ENCODE data around the gene PROSER3. TPM values are rescaled to one million over a fixed set of nuclear protein-coding genes. Genes with fewer than 3 reads are reported as not detected.

The PROSER3 gene
- total and polyA plus RNA-seq, 2 of the 13 experiments (the other 11 are each of a cell fraction or from before 2014, with no cell fraction given) = 5.1 to 5.7 TPM

- no peak for TF ChIP-seq PCBP1 (IDR thresholded peaks at IDR 0.05; ENCODE audit: borderline replicate concordance, low read depth, low read length)
- TF ChIP-seq RELA (CRISPR knock-in tag; IDR thresholded peaks at IDR 0.05) = no peak
- TF ChIP-seq HNRNPL (IDR thresholded peaks at IDR 0.05; ENCODE audit: low read depth, low read length) = 0 out of 2 replicates have a peak, but pooled peaks have one; percentile 13
- peak; percentile 54; the same call in 1 of the 2 replicates for TF ChIP-seq RERE (CRISPR knock-in tag; IDR thresholded peaks at IDR 0.05; ENCODE audit: low read depth)
- 0 out of 2 replicates have a peak, but pooled peaks have one; percentile 17 for TF ChIP-seq ZBTB14 (CRISPR knock-in tag; IDR thresholded peaks at IDR 0.05)
- no peak for TF ChIP-seq PCBP2 (optimal IDR thresholded peaks at IDR 0.05; ENCODE audit: low read depth, low read length, poor library complexity, severe bottlenecking)
- TF ChIP-seq KDM4B (CRISPR knock-in tag; IDR thresholded peaks at IDR 0.05) = no peak
- peak; percentile 88 for TF ChIP-seq ZNF709 (CRISPR knock-in tag; IDR thresholded peaks at IDR 0.05)
- TF ChIP-seq ZNF280B (CRISPR knock-in tag; IDR thresholded peaks at IDR 0.05; ENCODE audit: borderline replicate concordance) = peak; percentile 71; the same call in 1 of the 2 replicates
- peak; percentile 43; the same call in 1 of the 2 replicates for TF ChIP-seq ZBTB7A (CRISPR knock-in tag; IDR thresholded peaks at IDR 0.05)
- peak; percentile 54; the same call in 1 of the 2 replicates for TF ChIP-seq NR0B2 (CRISPR knock-in tag; IDR thresholded peaks at IDR 0.05)
- TF ChIP-seq ZNF546 (CRISPR knock-in tag; conservative IDR thresholded peaks at IDR 0.05) = peak; percentile 94
- peak; percentile 80; the same call in 1 of the 2 replicates for TF ChIP-seq EED (CRISPR knock-in tag; IDR thresholded peaks at IDR 0.05)
- TF ChIP-seq KLF11 (CRISPR knock-in tag; IDR thresholded peaks at IDR 0.05) = 0 out of 2 replicates have a peak, but pooled peaks have one; percentile 23
- TF ChIP-seq CREB1 (IDR thresholded peaks at IDR 0.05) = no peak
- TF ChIP-seq CREB1 (CRISPR knock-in tag; IDR thresholded peaks at IDR 0.05) = no peak
- TF ChIP-seq ZFP36 (IDR thresholded peaks at IDR 0.05; ENCODE audit: borderline replicate concordance, low read depth, low read length, partially characterized antibody) = no peak
- peak; percentile 53 for TF ChIP-seq HDAC2 (CRISPR knock-in tag; IDR thresholded peaks at IDR 0.05)
- TF ChIP-seq KDM2A (CRISPR knock-in tag; IDR thresholded peaks at IDR 0.05; ENCODE audit: borderline replicate concordance, low read depth) = peak; percentile 82
- TF ChIP-seq NCOA2 (CRISPR knock-in tag; IDR thresholded peaks at IDR 0.05) = 0 out of 2 replicates have a peak, but pooled peaks have one; percentile 19
These were observed 41.8 kb upstream of the PROSER3 start (continued) for GRCh38 chr19:35715981-35716800.

All from HepG2 (cell line).